ENCODE results near the gene L3MBTL3.

DNA sequence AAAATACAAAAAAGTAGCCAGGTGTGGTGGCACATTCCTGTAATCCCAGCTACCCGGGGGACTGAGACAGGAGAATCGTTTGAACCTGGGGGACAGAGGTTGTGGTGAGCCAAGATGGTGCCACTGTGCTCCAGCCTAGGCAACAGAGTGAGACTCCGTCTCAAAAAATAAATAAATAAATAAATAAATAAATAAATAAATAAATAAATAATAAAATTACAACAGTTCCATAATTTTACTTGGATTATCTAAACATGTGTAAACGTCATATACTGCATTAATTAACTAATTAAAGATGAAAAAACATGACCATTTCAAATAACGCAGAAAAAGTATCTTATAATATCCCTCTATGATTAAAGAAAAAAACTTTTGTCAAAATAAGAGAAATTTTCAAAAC lies 138.5 kb downstream of the L3MBTL3 start:
- TF ChIP-seq CTCF (conservative IDR thresholded peaks at IDR 0.05; ENCODE audit: low read depth in 2 of 2) (no peak), EZH2 (IDR thresholded peaks at IDR 0.05; ENCODE audit: low read depth, unreplicated experiment) (no peak), CREB1 (CRISPR knock-in tag; IDR thresholded peaks at IDR 0.05; ENCODE audit: low read depth) (no peak), POLR2AphosphoS5 (IDR thresholded peaks at IDR 0.05; ENCODE audit: low read depth) (no peak), EZH2phosphoT487 (IDR thresholded peaks at IDR 0.05; ENCODE audit: unreplicated experiment) (no peak), JUNB (IDR thresholded peaks at IDR 0.05; ENCODE audit: unreplicated experiment) (no peak), STAT1 (IDR thresholded peaks at IDR 0.05; ENCODE audit: unreplicated experiment) (no peak), ZNF114 (CRISPR knock-in tag; IDR thresholded peaks at IDR 0.05) (no peak), ZNF331 (CRISPR knock-in tag; IDR thresholded peaks at IDR 0.05; ENCODE audit: low read depth) (no peak), REST (IDR thresholded peaks at IDR 0.05; ENCODE audit: unreplicated experiment) (no peak)
- TF ChIP-seq, protein P1, sequence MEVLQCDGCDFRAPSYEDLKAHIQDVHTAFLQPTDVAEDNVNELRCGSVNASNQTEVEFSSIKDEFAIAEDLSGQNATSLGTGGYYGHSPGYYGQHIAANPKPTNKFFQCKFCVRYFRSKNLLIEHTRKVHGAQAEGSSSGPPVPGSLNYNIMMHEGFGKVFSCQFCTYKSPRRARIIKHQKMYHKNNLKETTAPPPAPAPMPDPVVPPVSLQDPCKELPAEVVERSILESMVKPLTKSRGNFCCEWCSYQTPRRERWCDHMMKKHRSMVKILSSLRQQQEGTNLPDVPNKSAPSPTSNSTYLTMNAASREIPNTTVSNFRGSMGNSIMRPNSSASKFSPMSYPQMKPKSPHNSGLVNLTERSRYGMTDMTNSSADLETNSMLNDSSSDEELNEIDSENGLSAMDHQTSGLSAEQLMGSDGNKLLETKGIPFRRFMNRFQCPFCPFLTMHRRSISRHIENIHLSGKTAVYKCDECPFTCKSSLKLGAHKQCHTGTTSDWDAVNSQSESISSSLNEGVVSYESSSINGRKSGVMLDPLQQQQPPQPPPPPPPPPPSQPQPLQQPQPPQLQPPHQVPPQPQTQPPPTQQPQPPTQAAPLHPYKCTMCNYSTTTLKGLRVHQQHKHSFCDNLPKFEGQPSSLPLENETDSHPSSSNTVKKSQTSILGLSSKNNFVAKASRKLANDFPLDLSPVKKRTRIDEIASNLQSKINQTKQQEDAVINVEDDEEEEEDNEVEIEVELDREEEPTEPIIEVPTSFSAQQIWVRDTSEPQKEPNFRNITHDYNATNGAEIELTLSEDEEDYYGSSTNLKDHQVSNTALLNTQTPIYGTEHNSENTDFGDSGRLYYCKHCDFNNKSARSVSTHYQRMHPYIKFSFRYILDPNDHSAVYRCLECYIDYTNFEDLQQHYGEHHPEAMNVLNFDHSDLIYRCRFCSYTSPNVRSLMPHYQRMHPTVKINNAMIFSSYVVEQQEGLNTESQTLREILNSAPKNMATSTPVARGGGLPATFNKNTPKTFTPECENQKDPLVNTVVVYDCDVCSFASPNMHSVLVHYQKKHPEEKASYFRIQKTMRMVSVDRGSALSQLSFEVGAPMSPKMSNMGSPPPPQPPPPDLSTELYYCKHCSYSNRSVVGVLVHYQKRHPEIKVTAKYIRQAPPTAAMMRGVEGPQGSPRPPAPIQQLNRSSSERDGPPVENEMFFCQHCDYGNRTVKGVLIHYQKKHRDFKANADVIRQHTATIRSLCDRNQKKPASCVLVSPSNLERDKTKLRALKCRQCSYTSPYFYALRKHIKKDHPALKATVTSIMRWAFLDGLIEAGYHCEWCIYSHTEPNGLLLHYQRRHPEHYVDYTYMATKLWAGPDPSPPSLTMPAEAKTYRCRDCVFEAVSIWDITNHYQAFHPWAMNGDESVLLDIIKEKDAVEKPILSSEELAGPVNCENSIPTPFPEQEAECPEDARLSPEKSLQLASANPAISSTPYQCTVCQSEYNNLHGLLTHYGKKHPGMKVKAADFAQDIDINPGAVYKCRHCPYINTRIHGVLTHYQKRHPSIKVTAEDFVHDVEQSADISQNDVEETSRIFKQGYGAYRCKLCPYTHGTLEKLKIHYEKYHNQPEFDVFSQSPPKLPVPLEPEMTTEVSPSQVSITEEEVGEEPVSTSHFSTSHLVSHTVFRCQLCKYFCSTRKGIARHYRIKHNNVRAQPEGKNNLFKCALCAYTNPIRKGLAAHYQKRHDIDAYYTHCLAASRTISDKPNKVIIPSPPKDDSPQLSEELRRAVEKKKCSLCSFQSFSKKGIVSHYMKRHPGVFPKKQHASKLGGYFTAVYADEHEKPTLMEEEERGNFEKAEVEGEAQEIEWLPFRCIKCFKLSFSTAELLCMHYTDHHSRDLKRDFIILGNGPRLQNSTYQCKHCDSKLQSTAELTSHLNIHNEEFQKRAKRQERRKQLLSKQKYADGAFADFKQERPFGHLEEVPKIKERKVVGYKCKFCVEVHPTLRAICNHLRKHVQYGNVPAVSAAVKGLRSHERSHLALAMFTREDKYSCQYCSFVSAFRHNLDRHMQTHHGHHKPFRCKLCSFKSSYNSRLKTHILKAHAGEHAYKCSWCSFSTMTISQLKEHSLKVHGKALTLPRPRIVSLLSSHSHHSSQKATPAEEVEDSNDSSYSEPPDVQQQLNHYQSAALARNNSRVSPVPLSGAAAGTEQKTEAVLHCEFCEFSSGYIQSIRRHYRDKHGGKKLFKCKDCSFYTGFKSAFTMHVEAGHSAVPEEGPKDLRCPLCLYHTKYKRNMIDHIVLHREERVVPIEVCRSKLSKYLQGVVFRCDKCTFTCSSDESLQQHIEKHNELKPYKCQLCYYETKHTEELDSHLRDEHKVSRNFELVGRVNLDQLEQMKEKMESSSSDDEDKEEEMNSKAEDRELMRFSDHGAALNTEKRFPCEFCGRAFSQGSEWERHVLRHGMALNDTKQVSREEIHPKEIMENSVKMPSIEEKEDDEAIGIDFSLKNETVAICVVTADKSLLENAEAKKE (CRISPR knock-in tag; IDR thresholded peaks at IDR 0.05), result no peak

All from GM23338 (cell line).